DMS114 treated with DMSO at 0.1 percent for 48 hours (cell line): ENCODE data around the gene NKX2-4.
"Not testable (repeated sequence)": the region's sequence is repeated elsewhere in the genome, so short reads cannot be mapped to it uniquely, and the experiment has no call there.

ENCODE experiments used
- DNase-seq: peaks from one replicate; lab custom pipeline; 2025; ENCODE audit not compliant: unreplicated experiment; lab: John Stamatoyannopoulos, UW

Gene NKX2-4

GRCh38 chr20:21394551-21394950 is 2.8 kb downstream of the NKX2-4 start:
- no peak for DNase-seq

GRCh38 chr20:21393816-21394519 is 3.4 kb downstream of the NKX2-4 start:
- no peak for DNase-seq

GRCh38 chr20:21393166-21393565 is 4.2 kb downstream of the NKX2-4 start:
- DNase-seq = no peak

GRCh38 chr20:21391972-21392352 is 5.4 kb downstream of the NKX2-4 start:
- DNase-seq = peak; percentile 26

- peak; percentile 27 for DNase-seq
These were observed 5.9 kb downstream of the NKX2-4 start for GRCh38 chr20:21391185-21391971.

- no peak for DNase-seq
These were observed 6.6 kb downstream of the NKX2-4 start for GRCh38 chr20:21390768-21391167.

GRCh38 chr20:21389368-21389767 is 8.0 kb downstream of the NKX2-4 start:
- DNase-seq = no peak

- DNase-seq = no peak
These were observed 8.8 kb downstream of the NKX2-4 start for GRCh38 chr20:21388566-21388965.

- DNase-seq = no peak
These were observed 9.8 kb downstream of the NKX2-4 start for GRCh38 chr20:21387528-21387927.

- no peak for DNase-seq
These were observed 11.2 kb downstream of the NKX2-4 start for GRCh38 chr20:21386111-21386510.

- DNase-seq = no peak
These were observed 12.9 kb downstream of the NKX2-4 start for GRCh38 chr20:21384308-21384892.

- no peak for DNase-seq
These were observed 15.7 kb downstream of the NKX2-4 start for GRCh38 chr20:21381619-21382018.

- no peak for DNase-seq
These were observed 16.6 kb downstream of the NKX2-4 start for GRCh38 chr20:21380711-21381110.

- DNase-seq = no peak
These were observed 19.1 kb downstream of the NKX2-4 start for GRCh38 chr20:21378259-21378658.

GRCh38 chr20:21377701-21378100 is 19.6 kb downstream of the NKX2-4 start:
- no peak for DNase-seq

- DNase-seq = no peak
These were observed 20.7 kb downstream of the NKX2-4 start for GRCh38 chr20:21376626-21377025.

- no peak for DNase-seq
These were observed 23.9 kb downstream of the NKX2-4 start for GRCh38 chr20:21373436-21373835.

GRCh38 chr20:21372016-21372415 is 25.3 kb downstream of the NKX2-4 start:
- no peak for DNase-seq

- no peak for DNase-seq
These were observed 26.1 kb downstream of the NKX2-4 start for GRCh38 chr20:21371193-21371592.

- no peak for DNase-seq
These were observed 28.5 kb downstream of the NKX2-4 start for GRCh38 chr20:21368791-21369190.

GRCh38 chr20:21366273-21366672 is 31.1 kb downstream of the NKX2-4 start:
- DNase-seq = not testable (repeated sequence)

- no peak for DNase-seq
These were observed 31.6 kb downstream of the NKX2-4 start for GRCh38 chr20:21365771-21366170.
